Panc1 (cell line): Measurements from ENCODE around the gene WNT9A. TPM values are rescaled to one million over a fixed set of nuclear protein-coding genes. Genes with fewer than 3 reads are reported as not detected.
"Not testable (repeated sequence)": the region's sequence is repeated elsewhere in the genome, so short reads cannot be mapped to it uniquely, and the experiment has no call there.

ENCODE experiments used
- ATAC-seq: fragments of 200-7000 bp; cut with Tn5 transposase; 2 replicates; pipeline ENCODE4 v1.9.1; 2020; ENCODE audit warnings: mild to moderate bottlenecking, moderate library complexity
- BruUV-seq: library from RNA; stranded (reverse); fragments of 400-500 nt; replicated peaks from 2 replicates; lab custom pipeline; 2021; lab: Mats Ljungman, UMichigan
- CTCF ChIA-PET: fragments of 300-600 bp; sonication (Branson Sonifier 250); formaldehyde crosslinking; loops from one replicate; lab custom pipeline; 2022; ENCODE audit warnings: antibody characterized with exemption; lab: Charles Lee
- POLR2A ChIA-PET: fragments of 300-600 bp; sonication (Branson Sonifier 250); formaldehyde crosslinking; loops from one replicate; lab custom pipeline; 2022; ENCODE audit warnings: antibody characterized with exemption; lab: Charles Lee
- DNase-seq: peaks from one replicate; pipeline ENCODE4 v3.0.0-alpha.2; 2010; ENCODE audit warnings: low read depth, low spot score
- H3K27ac ChIP-seq: 2 replicates; pipeline ENCODE4 v1.5.1; 2011; ENCODE audit warnings: mild to moderate bottlenecking, low read length, inconsistent platforms
- H3K27me3 ChIP-seq: fragments of 200-500 bp; sonication (Bioruptor generic); 2 replicates; pipeline ENCODE4 v1.6.0; 2014; ENCODE audit warnings: low read length, inconsistent platforms; ENCODE audit not compliant: control insufficient read depth, insufficient read depth
- H3K36me3 ChIP-seq: fragments of 200-500 bp; sonication (Bioruptor generic); 2 replicates; pipeline ENCODE4 v1.5.1; 2014; ENCODE audit warnings: inconsistent platforms, mild to moderate bottlenecking, low read length, moderate library complexity; ENCODE audit not compliant: control insufficient read depth, insufficient read depth
- H3K4me1 ChIP-seq: 2 replicates; pipeline ENCODE4 v1.5.1; 2011; ENCODE audit warnings: inconsistent platforms, mild to moderate bottlenecking, low read length, moderate library complexity; ENCODE audit not compliant: control insufficient read depth, insufficient read depth
- H3K4me3 ChIP-seq, 2 experiments: 2 replicates each; pipeline ENCODE4 v1.5.1; 2011 to 2012; ENCODE audit warnings: low read depth in 2 of 2, low read length in 2 of 2, mild to moderate bottlenecking in 2 of 2, inconsistent platforms in 1 of 2, moderate library complexity in 1 of 2
- H3K9me3 ChIP-seq: fragments of 200-500 bp; sonication (Bioruptor generic); 2 replicates; pipeline ENCODE4 v1.5.1; 2014; ENCODE audit warnings: low read depth, mild to moderate bottlenecking, inconsistent platforms, low read length, moderate library complexity; ENCODE audit not compliant: control insufficient read depth, insufficient read depth
- in situ Hi-C: cut with HindIII; loops from 2 replicates; pipeline ENCODE4 v1.10.0; 2016; ENCODE audit warnings: low sequenced_read_pairs, low pct_unique_long_range_greater_than_20kb
- intact Hi-C: fragments of 100-400 bp; cut with micrococcal nuclease; formaldehyde crosslinking; loops from one replicate; pipeline ENCODE4 v1.10.0; 2022; ENCODE audit not compliant: unreplicated experiment
- total RNA-seq: library from RNA; stranded (reverse); gene quantifications from one replicate; pipeline ENCODE4 v1.2.1, GENCODE V29; 2021; ENCODE audit not compliant: unreplicated experiment

Gene WNT9A
- total RNA-seq, 1 experiment from 2014 or later: 26.5 TPM

GRCh38 chr1:227973724-227974288 lies 26.1 kb upstream of the WNT9A start:
- H3K9me3 ChIP-seq, in situ Hi-C loops, ATAC-seq, BruUV-seq, intact Hi-C loops, DNase-seq, H3K27me3 ChIP-seq, CTCF ChIA-PET, H3K4me1 ChIP-seq, H3K4me3 ChIP-seq, H3K36me3 ChIP-seq, POLR2A ChIA-PET, H3K27ac ChIP-seq: not testable (repeated sequence)

GRCh38 chr1:227972843-227973374 lies 25.2 kb upstream of the WNT9A start:
- H3K27me3 ChIP-seq, ATAC-seq, H3K27ac ChIP-seq, DNase-seq, CTCF ChIA-PET, H3K4me1 ChIP-seq, H3K9me3 ChIP-seq, BruUV-seq, H3K36me3 ChIP-seq, H3K4me3 ChIP-seq, intact Hi-C loops, in situ Hi-C loops, POLR2A ChIA-PET: not testable (repeated sequence)

- in situ Hi-C loops, H3K27me3 ChIP-seq, POLR2A ChIA-PET, CTCF ChIA-PET, BruUV-seq, ATAC-seq, H3K4me1 ChIP-seq, H3K27ac ChIP-seq, intact Hi-C loops, DNase-seq, H3K9me3 ChIP-seq, H3K36me3 ChIP-seq, H3K4me3 ChIP-seq: not testable (repeated sequence)
Measured at GRCh38 chr1:227972283-227972679, 24.5 kb upstream of the WNT9A start.

- DNase-seq, H3K9me3 ChIP-seq, H3K27me3 ChIP-seq, H3K4me3 ChIP-seq, H3K27ac ChIP-seq, H3K36me3 ChIP-seq, ATAC-seq, H3K4me1 ChIP-seq, POLR2A ChIA-PET, CTCF ChIA-PET, in situ Hi-C loops, BruUV-seq, intact Hi-C loops: not testable (repeated sequence)
Measured at GRCh38 chr1:227971643-227972282, 24.0 kb upstream of the WNT9A start.

- POLR2A ChIA-PET, in situ Hi-C loops, H3K36me3 ChIP-seq, BruUV-seq, ATAC-seq, H3K27ac ChIP-seq, H3K9me3 ChIP-seq, CTCF ChIA-PET, intact Hi-C loops, H3K4me3 ChIP-seq, H3K27me3 ChIP-seq, H3K4me1 ChIP-seq, DNase-seq: not testable (repeated sequence)
Measured at GRCh38 chr1:227971216-227971615, 23.5 kb upstream of the WNT9A start.

- H3K27me3 ChIP-seq, H3K4me1 ChIP-seq, BruUV-seq, H3K4me3 ChIP-seq, POLR2A ChIA-PET, H3K27ac ChIP-seq, ATAC-seq, H3K9me3 ChIP-seq, H3K36me3 ChIP-seq, DNase-seq, intact Hi-C loops, in situ Hi-C loops, CTCF ChIA-PET: not testable (repeated sequence)
Measured at GRCh38 chr1:227970076-227970995, 22.6 kb upstream of the WNT9A start.
